Cardiac ventricle fibroblast (primary cell): ENCODE results near the gene CILP2. TPM values are rescaled to one million over a fixed set of nuclear protein-coding genes. Genes with fewer than 3 reads are reported as not detected.

ENCODE experiments used
- total RNA-seq: library from RNA; depleted of rRNA; stranded (reverse); fragments of >200 nt; gene quantifications from 2 replicates; pipeline ENCODE4 v1.2.3, GENCODE V29; 2015

CILP2 gene, protein sequence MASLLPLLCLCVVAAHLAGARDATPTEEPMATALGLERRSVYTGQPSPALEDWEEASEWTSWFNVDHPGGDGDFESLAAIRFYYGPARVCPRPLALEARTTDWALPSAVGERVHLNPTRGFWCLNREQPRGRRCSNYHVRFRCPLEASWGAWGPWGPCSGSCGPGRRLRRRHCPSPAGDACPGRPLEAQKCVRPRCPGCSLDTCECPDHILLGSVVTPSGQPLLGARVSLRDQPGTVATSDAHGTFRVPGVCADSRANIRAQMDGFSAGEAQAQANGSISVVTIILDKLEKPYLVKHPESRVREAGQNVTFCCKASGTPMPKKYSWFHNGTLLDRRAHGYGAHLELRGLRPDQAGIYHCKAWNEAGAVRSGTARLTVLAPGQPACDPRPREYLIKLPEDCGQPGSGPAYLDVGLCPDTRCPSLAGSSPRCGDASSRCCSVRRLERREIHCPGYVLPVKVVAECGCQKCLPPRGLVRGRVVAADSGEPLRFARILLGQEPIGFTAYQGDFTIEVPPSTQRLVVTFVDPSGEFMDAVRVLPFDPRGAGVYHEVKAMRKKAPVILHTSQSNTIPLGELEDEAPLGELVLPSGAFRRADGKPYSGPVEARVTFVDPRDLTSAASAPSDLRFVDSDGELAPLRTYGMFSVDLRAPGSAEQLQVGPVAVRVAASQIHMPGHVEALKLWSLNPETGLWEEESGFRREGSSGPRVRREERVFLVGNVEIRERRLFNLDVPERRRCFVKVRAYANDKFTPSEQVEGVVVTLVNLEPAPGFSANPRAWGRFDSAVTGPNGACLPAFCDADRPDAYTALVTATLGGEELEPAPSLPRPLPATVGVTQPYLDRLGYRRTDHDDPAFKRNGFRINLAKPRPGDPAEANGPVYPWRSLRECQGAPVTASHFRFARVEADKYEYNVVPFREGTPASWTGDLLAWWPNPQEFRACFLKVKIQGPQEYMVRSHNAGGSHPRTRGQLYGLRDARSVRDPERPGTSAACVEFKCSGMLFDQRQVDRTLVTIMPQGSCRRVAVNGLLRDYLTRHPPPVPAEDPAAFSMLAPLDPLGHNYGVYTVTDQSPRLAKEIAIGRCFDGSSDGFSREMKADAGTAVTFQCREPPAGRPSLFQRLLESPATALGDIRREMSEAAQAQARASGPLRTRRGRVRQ
- 0.31 and 0.64 TPM in 2 replicates for total RNA-seq

DNA sequence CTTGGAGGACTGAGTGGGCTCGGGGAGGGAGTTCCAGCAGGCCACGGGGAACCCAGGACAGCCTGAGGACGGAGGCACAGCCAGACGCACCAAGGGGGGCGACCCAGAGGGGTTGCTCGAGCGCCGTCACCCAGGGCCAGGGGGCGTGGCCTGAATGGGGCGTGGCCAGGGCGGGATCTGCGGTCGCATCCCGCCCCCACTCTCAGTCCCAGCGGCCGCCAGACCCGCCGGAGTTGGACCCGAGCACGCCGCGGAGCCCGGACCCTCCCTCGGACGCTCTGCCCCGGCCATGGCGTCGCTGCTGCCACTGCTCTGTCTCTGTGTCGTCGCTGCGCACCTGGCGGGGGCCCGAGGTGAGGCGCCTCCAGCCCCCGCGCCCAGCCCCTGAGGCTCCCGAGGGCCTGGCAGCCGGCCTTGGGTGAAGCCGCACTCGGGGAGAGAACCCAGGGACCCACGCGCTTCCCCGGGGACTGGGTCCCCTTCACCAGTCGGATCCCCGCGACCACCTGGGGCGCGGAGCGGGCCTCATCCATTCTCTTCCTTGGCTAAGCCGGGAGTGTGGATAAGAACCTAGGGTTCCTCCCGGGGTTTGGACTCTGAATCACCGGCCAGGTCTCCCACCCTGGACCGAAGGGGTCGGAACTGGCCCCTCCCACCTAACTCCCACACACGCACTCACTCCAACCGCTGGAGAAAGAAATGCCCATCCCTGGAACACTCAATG is at the start of gene CILP2:
Gene CILP2, plus strand, starts transcription at position 205 of the 724 bp plus-strand sequence. Its CDS starts 85 bp downstream, at position 290.

DNA sequence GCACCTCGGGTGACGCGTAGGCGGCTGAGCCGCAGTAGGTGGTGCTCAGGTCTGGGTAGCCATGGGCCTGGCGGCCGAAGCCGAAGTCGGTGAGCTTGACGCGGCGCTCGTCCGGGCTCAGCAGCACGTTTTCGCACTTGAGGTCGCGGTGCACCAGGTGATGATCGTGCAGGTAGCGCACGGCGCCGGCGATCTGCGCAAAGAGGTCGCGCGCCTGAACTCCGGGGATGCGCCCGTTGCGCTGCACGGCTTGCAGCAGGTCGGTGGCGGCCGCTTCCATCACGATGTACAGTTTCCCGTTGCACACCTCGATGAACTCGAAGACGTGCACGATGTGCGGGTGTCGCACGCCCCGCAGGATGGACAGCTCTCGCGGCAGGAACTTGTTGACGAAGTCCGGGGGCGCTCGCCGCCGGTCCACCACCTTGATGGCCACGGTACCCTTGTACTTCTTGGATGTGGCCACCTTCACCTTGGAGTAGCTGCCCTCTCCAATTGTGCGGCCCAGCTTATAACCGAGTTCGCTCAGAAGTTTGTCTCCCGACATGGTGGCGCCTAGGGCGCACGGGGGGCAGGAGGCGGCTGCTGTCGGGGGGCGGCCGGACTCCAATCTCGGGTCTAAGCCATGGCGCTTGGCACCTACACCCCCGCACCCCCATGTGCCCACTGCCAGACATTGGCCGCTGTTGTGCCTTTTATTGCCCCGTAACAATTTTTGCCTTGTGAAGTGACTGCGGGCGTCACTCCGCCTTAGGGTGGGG is 23.0 kb upstream of the CILP2 start, which contains the start of gene TSSK6:
Gene TSSK6, minus strand, starts transcription at position 668 of the 761 bp plus-strand sequence. Its CDS starts 121 bp downstream, at position 547.

DNA sequence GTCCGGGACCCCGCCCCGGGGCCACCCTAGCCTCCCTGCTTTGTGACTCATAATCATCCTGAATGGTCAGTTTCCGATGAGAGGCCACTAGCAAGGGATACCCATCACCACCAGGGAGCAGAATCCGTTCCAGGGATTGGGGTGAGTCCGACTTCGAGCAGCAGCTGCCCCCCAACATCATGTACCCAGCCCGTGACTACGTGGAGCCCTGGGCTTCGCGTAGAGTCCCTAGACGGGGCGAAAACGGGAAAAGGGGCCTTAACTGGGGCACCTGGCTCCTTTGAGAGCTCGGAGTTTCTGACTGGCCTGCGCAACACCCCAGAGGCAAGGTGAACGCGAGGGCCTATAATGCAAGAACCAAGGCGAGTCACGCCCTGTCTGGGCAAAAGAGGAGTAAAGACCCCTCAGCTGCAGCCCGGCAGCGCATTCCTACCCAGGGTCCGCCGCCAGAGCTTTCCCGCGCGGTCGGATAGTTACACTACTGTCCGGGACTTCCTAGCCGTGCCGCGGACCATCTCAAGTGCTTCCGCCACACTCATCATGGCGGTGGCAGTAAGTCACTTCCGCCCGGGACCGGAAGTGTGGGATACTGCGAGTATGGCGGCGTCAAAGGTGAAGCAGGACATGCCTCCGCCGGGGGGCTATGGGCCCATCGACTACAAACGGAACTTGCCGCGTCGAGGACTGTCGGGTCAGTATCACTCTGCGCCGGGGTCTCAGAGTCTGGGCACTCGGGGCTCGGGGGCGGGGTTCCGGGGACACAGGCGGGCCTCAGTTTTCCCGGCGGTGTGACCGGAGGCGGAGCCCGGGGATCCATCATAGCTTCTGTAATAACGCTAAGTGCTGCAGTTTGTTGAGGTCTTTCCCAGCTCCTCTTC is 22.2 kb upstream of the CILP2 start, which contains the start of gene NDUFA13:
Gene NDUFA13, plus strand, starts transcription at position 584 of the 878 bp plus-strand sequence. Its CDS starts 14 bp downstream, at position 598.

DNA sequence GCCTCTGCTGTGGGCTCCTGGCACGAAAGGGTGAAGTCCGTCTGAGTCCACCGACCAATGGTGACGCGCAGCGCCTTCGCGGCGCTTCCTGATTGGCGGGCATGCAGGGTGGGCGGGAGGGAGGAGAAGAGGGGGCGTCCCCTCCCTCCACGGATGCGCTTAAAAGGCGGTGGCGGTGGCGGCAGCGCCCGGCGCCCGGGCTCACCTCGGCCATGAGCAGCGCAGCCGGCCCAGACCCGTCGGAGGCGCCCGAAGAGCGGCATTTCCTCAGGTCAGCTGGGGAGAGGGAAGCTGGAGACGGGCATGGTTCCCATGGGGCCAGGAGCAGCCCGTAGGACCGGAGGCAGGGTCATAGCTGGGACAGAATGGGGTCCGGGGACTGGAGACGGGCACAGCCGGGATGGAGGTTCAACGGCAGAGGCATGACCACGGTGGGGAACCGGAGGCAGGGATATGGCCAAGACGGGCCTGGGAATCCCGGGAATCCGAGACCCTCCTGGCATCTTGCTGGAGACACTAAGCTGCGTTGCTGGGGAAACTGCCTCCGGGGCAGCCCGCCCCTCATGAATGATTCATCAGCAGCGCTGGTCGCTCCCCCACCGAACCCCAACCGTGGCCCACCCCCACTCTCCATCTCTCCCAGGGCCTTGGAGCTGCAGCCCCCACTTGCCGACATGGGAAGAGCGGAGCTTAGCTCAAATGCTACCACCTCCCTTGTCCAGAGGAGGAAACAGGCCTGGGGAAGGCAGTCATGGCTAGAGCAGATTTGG is 9.2 kb upstream of the CILP2 start, which contains the start of gene YJEFN3:
Gene YJEFN3, plus strand, starts transcription at position 191 of the 770 bp plus-strand sequence. Its CDS starts 22 bp downstream, at position 213.

Other genes with a start within 250 kb of the CILP2 start
- gene SUGP1, start 217.8 kb upstream of the CILP2 start, total RNA-seq: 23.2 and 29.7 TPM in 2 replicates
- 20.3 and 25.9 TPM in 2 replicates for gene MAU2, start 217.4 kb upstream of the CILP2 start, total RNA-seq
- 37.8 and 56.0 TPM in 2 replicates for gene GATAD2A, start 132.6 kb upstream of the CILP2 start, total RNA-seq
- 0.69 and 1.9 TPM in 2 replicates for gene TSSK6, start 22.7 kb upstream of the CILP2 start, total RNA-seq
- 50.6 and 103 TPM in 2 replicates for gene NDUFA13, start 22.0 kb upstream of the CILP2 start, total RNA-seq
- 0.15 and 0.25 TPM in 2 replicates for gene YJEFN3, start 9.4 kb upstream of the CILP2 start, total RNA-seq
- gene PBX4, start 80.4 kb downstream of the CILP2 start, total RNA-seq: not detected in 2 replicates
- gene LPAR2, start 90.0 kb downstream of the CILP2 start, total RNA-seq: 0.81 and 2.0 TPM in 2 replicates
- gene GMIP, start 105.4 kb downstream of the CILP2 start, total RNA-seq: 4.1 TPM in 2 replicates
- 82.7 and 319 TPM in 2 replicates for gene ATP13A1, start 125.4 kb downstream of the CILP2 start, total RNA-seq
- 2.6 and 4.2 TPM in 2 replicates for gene ZNF101, start 130.6 kb downstream of the CILP2 start, total RNA-seq
- 2.1 and 3.6 TPM in 2 replicates for gene ZNF14, start 194.8 kb downstream of the CILP2 start, total RNA-seq